Stimulated activated CD4-positive, alpha-beta T cell treated with anti-CD3 and anti-CD28 coated beads, TNF-alpha, amount 100 ng/mL, for 48 hours (primary cell): ENCODE results near the gene ADARB2.
"Not testable (repeated sequence)": the region's sequence is repeated elsewhere in the genome, so short reads cannot be mapped to it uniquely, and the experiment has no call there.

ENCODE experiments used
- DNase-seq, 3 donors: peaks; one replicate each; pipeline ENCODE4 v3.0.0-alpha.2; 2020; ENCODE audit warnings: low read depth in 3 of 3

The ADARB2 gene

DNA sequence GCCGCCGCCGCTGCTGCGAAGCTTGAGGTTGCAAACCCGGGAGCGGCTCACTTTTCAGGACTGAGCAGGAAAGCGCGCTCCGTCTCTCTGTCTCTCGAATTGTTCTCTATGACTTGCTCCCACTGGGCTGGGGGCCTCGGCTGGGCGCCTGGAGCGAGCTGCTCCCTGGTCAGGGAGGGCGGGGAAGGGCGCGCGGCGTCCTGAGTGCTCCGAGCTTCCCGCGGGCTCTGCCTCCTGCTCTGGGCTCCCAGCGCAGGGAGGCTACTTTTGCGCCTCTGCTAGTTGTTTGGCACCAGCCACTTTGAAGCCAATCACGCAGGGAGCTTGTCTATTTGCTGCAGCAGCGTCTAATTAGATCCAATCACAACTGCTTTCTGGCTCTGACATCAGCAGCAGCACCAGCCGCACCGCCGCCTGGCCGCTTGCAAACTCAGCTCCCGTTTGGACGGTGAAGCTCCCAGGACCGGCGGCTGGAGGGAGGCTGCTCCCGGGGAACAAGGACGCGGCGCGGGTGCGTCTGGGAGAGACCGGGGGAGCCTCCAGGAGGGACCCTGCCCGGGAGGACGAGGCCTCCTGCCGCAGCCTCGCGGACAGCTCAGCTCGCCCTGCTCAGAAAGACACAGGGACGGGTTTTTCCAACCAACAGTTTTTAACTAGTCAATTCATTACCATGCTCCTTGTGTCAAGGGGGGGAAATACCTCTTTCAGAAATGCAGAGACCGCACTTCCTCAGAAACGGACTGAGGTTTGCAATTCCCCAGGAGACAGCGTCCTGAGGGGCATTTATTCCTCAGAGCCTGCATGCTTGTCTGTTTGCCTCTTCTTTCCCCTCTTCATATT is at the start of gene ADARB2:
TSS of gene ADARB2 (minus strand) at position 304 of the 840 bp plus-strand sequence.
- DNase-seq, result no peak

DNA sequence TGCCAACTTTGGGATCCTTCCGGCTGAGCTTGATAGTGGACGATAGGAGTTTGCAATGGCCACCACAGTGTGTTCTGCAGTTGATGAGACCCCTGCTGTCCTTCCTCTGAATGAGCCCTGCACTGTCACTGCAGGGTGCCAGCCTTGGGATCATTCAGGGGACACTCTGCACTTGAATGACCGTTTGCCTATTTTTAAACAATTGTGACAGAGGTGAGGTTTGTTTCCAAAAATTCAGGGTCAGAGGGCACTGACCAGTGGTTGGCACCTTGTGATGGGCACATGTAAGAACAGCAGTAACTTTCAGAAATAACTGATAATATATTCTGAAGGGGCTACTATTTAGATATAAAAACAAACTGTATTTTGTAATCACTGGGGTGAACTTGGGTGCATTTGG is 48.5 kb upstream of the ADARB2 start:
- no peak for DNase-seq

DNA sequence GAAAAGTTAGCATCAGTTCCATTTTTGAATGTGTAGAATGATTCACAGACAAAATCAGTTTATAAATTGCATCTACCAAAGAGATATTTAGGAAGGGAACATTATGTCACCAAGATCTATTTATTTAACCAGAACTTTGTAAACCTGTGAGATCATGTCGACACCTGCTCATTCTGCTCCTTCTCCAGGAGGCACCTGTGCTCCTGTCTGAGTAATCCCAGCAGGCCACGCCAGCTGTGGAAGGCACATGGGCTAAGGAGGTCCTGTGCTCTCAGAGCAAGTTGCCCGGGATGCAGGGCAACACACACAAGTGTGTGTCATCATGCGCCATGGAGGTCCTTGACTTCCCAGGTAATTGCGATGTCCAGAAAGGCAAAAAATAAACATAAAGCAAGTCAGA is 45.5 kb upstream of the ADARB2 start:
- DNase-seq, result no peak

DNA sequence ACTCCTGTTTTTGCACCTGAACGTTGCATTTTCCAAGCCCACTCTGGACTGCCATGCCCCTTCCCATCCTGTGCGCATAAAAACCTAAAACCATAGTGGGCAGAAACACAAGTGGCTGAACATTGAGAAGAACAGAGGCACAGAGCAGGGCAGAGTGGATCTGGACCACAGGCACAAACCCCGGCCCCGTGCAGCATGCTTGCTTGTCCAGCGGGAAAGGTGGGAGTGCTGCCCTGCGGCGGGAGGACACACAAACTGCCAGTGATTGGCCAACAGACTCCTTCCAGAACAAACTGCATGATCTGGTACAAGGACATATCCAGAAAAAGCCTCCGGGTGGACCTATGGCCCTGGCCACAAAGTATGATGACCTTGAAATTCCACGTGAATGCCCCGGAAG is 42.5 kb upstream of the ADARB2 start:
- DNase-seq, result no peak

DNA sequence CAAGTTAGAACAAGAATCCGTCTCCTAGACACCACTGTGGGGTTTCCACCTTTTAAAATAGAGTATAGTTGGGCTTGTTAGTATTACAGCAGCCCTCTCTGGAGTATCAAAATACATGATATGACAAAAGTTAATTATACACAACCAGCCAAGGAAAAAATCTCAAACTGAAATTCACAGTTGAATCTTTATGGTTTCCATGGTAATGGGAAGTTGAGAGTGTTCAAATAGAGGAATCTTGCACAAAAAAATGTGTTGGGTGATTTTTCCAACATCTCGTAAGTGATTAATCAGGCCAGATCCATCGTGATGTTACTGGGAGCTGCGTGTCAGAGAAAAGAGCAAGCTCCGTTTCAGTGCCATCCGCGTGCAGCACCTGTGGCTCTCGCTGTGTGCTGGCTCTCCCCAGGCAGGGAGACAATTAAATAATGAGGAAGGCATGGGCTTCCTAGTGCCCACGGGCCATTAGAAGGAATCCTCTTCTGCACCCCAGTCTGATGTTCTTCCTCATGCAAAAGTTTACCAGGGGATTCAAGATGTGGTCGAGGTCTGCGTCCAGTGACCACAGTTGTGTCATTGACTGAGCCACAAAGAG is 41.1 kb upstream of the ADARB2 start:
- no peak for DNase-seq

DNA sequence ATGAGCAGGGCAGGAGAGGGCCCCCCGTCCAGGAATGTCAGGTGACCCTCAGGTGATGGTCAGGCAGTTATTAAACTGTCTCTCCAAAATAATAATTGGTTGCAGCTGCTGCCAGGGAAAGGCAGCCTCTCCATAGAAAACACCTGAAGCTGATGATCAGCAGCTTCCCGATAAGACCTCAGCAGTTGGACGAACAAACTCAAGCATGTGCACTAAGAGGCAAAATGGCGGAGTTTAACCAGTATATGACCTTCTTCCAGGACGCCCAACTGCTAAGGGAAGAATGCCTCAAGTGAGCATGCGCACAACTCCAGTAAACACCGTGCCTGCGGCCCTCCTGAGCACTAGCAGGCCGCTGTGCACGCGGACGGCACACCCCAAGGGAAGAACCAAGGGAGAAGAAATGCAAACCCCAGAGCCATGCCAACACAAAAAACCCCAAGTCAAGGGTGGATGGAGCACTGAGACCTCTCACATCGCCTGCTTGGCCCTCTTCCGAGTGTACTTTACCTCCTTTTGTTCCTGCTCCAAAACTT is 38.9 kb upstream of the ADARB2 start:
- DNase-seq, result no peak

DNA sequence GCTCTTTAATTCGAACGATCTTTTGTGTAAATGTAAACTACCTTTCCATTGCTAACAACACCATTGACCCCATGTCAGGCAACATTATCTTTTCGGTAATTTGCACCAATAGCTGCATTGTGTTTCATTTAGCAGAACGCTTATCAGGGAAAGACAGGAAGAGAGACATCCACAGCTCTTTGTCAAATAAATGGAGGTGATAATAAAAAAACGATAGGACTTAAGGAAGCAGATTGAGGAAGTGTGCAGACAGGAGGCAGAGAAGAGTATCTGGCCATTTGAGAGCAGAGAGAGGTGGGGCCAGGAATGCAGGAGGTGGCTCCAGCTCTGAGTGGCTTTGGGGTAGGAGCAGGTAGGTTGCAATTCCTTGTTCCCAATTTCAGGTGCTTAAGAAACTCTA is 37.5 kb upstream of the ADARB2 start:
- no peak for DNase-seq

DNA sequence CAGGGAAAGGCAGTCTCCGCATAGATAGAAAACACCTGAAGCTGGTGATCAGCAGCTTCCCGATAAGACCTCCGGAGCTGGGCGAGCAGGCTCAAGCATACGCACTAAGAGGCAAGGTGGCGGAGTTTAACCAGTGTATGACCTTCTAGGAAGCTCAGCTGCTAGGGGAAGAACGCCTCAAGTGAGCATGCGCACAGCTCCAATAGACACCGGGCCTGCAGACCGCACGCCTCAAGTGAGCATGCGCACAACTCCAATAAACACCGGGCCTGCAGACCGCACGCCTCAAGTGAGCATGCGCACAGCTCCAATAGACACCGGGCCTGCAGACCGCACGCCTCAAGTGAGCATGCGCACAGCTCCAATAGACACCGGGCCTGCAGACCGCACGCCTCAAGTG is 35.9 kb upstream of the ADARB2 start:
- not testable (repeated sequence) for DNase-seq

DNA sequence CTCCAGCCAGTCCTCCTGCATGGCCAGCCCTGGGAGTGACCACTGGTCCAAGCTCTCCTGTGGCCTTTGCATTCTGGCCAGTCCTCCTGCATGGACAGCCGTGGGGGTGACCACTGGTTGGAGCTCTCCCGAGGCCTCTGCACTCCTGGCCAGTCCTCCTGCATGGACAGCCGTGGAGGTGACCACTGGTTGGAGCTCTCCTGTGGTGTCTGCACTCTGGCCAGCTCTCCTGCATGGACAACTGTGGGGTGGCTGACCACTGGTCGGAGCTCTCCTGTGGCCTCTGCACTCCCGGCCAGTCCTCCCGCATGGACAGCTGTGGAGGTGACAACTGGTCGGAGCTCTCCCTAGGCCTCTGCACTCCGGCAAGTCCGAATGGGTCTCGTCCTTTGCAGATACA is 28.7 kb upstream of the ADARB2 start:
- no peak for DNase-seq

DNA sequence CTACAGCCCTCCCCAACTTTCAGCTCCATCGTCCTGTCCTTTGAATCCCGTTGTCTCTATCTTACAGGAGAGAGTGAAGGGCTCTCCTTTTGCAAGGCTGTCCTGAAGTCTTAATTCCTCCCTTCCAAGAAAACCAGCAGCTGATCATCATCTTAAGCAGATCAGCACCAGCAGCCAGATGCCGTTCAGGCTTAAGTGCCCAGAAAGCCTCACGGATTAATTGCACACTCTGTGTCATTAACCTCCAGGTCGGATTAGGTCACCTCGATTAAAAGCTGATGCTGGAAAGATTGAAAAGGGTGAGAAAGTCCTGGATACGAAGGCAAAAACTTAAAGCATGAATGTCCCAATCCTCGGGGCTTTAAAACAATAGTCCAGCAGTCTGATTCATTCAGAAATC is 24.8 kb upstream of the ADARB2 start:
- no peak for DNase-seq

DNA sequence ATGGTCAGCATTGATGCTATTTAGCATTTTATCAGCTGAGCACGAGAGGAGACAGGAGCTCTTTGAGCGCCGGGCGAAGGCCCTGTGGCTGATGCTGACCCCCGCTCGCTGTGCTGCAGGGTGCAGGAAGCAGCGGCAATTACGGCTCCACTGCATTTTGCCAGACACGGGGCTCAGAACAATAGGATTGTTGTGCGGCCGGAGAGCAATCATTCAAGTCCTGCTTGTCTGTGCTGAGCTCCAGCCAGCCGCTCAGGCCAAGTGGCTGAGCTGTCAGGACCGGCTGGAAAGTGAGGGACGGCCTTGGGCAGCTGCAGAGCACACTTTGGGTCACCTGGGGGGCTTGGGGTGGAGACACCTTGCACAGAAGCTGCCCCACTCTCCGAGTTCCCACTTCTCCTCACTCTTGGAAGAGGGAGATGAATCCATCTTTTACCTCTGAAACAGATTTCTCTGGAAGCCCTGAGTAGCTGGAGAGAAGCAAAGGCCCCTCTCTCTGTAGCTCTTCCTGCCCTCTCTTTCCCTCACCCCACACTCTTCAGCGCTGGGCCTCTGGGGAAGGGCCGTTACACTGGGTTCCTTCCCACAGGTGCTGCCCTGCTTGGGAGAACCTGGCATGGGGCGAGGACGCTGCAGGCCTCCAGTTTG is 17.3 kb upstream of the ADARB2 start:
- no peak for DNase-seq

DNA sequence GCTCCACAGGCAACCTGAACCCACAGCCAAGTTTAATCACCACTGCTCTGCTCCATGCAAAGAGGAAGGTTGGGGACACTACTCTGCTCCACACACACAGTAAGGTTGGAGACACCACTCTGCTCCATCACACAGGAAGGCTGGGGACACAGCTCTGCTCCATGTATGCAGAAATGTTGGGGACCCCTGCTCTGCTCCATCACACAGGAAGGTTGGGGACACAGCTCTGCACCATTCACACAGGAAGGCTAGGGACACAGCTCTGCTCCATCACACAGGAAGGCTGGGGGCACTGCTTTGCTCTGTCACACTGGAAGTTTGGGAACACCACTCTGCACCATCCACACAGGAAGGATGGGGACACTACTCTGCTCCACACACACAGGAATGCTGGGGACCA is 14.8 kb upstream of the ADARB2 start:
- DNase-seq, result no peak

DNA sequence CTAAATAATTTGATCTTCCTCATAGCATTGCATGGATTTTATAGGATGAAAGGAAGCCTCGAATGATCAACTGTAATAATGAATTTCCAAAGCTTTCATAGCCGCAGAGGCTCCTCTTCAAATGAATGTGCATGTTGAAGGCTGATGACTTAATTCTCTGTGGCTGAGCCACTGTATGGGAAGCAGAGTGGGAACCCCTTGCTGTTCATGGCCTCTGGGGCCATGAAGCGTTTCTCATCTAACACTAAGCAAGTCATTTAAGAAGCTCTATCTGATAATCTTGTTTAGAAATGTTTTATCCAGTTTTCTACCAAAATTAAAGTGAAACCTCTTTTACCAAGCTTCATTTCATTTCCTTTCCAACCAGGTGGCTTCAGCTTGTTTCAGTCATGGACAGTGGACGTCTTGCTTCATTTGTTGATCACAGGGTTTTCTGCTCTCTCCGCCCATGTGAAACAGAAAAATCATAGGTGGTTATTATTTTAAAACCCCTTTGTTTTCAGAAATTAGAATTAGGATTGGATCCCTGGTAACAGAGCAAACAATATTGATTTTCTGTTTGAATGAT is 10.3 kb upstream of the ADARB2 start:
- no peak for DNase-seq

DNA sequence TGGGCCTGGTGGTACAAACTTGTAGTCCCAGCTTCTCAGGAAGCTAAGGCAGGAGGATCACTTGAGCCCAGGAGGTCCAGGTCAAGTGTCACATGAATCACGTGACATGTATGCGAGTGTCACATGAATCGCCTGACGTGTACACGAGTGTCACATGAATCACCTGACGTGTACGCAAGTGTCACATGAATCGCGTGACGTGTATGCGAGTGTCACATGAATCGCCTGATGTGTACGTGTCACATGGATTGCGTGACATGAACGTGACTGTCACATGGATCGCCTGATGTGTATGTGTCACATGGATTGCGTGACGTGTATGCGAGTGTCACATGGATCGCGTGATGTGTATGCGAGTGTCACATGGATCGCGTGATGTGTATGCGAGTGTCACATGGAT is 9.5 kb upstream of the ADARB2 start:
- no peak for DNase-seq

DNA sequence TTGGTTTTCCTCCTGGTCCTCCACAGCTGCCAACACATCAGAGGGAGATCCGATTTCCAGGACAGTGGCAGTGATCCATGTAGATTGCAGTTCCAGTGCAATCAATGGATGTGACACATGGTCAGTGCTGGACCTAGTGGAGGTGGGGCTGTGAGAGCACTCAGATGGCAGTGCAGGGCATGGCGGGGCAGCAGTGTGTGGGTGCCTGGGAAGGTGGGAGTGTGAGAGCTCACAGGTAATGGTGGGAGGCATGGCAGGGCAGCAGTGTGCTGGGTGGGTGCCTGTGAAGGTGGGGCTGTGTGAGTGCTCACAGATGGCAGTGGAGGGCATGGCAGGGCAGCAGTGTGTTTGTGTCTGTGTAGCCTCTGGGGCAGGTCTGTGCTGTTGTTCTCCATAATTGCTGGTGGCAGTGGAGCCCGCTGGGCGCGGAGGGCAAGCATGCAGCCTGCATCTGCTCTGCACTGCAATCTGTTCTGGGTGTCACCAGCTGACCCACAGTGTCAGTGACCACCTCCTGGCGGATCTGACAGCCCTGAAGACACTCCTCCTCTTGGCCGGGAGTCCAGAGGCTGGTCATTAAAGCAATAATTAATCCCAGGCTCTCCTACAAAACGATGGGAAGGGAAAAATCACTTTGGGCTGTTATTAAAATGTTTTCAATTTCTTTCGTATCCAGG is 8.6 kb upstream of the ADARB2 start:
- no peak for DNase-seq

DNA sequence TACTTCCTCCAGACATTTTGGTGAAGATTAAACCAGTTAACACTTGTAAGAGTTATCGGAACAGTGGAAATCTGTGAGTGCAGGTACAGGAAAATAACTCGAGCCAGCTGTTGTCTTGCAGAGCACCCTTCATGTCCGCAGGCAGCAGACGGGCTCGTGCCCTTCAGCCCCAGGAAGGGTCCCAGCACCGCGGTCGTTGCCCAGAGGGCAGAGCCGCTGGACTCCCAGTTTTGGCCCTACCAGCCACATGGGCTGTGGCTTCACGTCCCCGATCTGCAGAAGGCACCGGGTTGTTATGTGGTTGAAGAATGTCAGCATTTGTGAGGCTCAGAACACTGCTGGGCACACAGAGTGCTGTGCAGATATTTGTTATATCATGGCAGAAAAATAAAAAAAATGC is 7.2 kb upstream of the ADARB2 start:
- no peak for DNase-seq

DNA sequence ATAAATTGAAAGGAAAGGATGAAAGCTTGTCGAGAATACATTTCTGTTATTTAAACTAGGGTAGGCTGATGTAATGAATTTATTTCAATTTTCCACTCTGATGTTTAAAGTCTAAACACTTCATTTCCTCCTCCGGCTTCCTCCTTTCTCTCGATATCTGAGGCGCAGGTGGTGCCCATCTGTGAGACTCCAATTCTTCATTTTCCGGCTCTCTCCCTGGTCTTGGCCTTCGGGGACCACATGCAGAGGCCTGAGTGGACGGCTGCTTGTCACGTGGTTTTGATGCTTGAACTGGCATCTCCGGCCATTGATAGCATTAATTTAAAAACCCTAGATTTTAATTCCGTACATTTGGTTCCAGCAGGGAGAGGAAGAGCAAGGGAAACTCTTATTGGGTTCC is 5.8 kb upstream of the ADARB2 start:
- no peak for DNase-seq

DNA sequence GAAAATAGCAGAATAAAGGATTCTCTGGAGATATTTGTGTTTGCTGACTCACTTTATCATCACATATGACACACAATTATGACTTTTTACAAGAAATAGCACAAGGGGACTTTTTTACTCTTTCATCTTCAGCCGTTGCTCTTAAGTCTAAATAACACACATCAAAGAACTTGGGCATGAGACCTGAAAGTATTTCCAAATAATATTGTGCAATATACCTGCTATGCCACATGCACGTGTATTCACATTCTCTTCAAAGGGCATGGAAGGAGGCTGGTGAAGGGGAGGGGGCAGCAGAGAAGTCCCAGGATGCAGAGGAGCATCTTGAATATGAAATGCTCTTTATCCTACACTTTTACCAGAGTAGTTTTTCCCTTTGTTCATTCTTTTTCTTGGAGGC is 4.1 kb upstream of the ADARB2 start:
- no peak for DNase-seq

DNA sequence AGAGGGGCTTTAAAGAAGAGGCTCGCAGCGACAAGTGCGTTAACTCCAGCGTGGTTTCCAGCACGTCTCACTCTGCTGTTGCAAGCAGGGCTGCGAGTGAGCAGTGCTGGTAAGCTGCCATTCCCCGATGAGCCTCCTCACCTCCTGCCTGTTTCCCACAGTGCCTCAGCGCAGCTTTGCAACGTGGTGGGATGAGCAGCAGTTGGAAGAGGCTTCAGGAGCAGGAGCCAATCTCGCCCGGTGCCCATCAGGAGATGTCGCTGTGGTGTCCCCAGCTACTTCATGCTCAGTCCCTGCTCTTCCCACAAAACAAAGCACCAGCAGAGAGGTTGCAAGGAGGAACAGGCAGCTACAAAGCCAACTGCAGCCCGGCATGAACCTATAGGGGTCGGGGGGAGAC is 2.4 kb upstream of the ADARB2 start:
- DNase-seq, result no peak

DNA sequence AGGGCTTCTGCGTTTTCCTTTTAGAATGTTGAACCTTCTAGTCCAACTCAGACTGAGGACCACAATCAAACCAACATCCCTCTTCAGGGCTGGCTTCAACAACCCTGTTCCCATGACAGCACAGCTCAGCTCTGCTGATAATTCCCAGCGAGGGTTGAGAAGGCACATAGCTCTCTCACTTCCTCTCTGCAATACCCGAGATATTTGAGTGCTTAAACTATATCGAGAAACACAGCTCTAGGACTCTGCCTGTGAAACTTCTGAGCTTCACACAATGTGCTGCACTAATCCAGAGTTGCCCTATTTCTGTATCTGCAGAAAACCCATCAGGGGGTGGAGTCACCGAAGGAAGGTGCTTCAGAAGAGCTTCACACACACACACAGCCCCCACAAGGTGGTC is 1.6 kb upstream of the ADARB2 start:
- no peak for DNase-seq

DNA sequence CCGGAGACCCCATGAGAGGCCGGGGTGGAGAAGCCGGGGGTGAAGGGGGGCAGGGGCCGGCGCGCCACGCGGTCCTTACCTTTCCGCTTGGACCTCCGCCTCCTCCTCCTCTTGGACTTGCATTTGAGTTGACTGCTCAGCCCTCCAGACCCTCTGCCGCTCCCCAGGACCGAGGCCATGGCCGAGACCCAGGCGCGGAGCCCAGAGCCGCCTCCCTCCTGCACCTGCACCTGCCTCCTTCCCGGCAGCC is 428 bp downstream of the ADARB2 start:
- no peak for DNase-seq
